Mammary epithelial cell (primary cell): ENCODE measurements around the gene TTC13.

Source experiments
- EZH2 ChIP-seq: IDR thresholded peaks from 2 replicates; pipeline ENCODE4 v1.6.1; 2012; ENCODE audit warnings: low read length, inconsistent platforms, borderline replicate concordance
- TF ChIP-seq, protein P1 (sequence below), 2 donors: IDR thresholded peaks in 1 of 2; conservative IDR thresholded peaks in 1 of 2; 2 replicates each; pipeline ENCODE4 v1.5.1; 2011 to 2012; ENCODE audit warnings: inconsistent platforms in 2 of 2, low read length in 2 of 2, mild to moderate bottlenecking in 2 of 2, control low read depth in 1 of 2, low read depth in 1 of 2; ENCODE audit not compliant: insufficient read depth in 1 of 2; ENCODE audit errors: extremely low read depth in 1 of 2

- TF ChIP-seq, protein P1, sequence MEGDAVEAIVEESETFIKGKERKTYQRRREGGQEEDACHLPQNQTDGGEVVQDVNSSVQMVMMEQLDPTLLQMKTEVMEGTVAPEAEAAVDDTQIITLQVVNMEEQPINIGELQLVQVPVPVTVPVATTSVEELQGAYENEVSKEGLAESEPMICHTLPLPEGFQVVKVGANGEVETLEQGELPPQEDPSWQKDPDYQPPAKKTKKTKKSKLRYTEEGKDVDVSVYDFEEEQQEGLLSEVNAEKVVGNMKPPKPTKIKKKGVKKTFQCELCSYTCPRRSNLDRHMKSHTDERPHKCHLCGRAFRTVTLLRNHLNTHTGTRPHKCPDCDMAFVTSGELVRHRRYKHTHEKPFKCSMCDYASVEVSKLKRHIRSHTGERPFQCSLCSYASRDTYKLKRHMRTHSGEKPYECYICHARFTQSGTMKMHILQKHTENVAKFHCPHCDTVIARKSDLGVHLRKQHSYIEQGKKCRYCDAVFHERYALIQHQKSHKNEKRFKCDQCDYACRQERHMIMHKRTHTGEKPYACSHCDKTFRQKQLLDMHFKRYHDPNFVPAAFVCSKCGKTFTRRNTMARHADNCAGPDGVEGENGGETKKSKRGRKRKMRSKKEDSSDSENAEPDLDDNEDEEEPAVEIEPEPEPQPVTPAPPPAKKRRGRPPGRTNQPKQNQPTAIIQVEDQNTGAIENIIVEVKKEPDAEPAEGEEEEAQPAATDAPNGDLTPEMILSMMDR (conservative IDR thresholded peaks at IDR 0.05 in 1 of 2, IDR thresholded peaks at IDR 0.05 in 1 of 2; ENCODE audit: extremely low read depth in 1 of 2, insufficient read depth in 1 of 2, low read depth in 1 of 2, low read length in 2 of 2) = no peak
- TF ChIP-seq EZH2 = no peak
These were observed 55.5 kb downstream of the TTC13 start for GRCh38 chr1:230923176-230923575.
